Astrocyte of the cerebellum (primary cell): ENCODE measurements around the gene KCNT2.

ENCODE experiments used
- DNase-seq: peaks from one replicate; pipeline ENCODE4 v3.0.0-alpha.2; 2011; ENCODE audit warnings: low read depth
- H3K4me3 ChIP-seq: 2 replicates; pipeline ENCODE4 v1.5.1; 2011; ENCODE audit warnings: mild to moderate bottlenecking, low read depth, low read length, moderate library complexity
- CTCF ChIP-seq: IDR thresholded peaks from 2 replicates; pipeline ENCODE4 v1.5.1; 2012; ENCODE audit warnings: low read length, low read depth, moderate library complexity, mild to moderate bottlenecking; ENCODE audit errors: missing control alignments
- in situ Hi-C: cut with HindIII; loops from 2 replicates; pipeline ENCODE4 v1.10.0; 2017; ENCODE audit warnings: low sequenced_read_pairs

Gene KCNT2

GRCh38 chr1:196380316-196380715 is 227.9 kb downstream of the KCNT2 start:
- H3K4me3 ChIP-seq, result no peak overlapping the region
- TF ChIP-seq CTCF, result no peak
- in situ Hi-C loops, result no loop called here
- no peak for DNase-seq

- no peak for DNase-seq
- TF ChIP-seq CTCF, result no peak
- in situ Hi-C loops, result no loop called here
- H3K4me3 ChIP-seq, result no peak overlapping the region
Observed at GRCh38 chr1:196377811-196378210, 230.4 kb downstream of the KCNT2 start.

- DNase-seq, result no peak
- no peak for TF ChIP-seq CTCF
- in situ Hi-C loops, result no loop called here
- no peak overlapping the region for H3K4me3 ChIP-seq
Observed at GRCh38 chr1:196376630-196377328, 231.5 kb downstream of the KCNT2 start.

- DNase-seq, result no peak
- in situ Hi-C loops, result no loop called here
- H3K4me3 ChIP-seq, result no peak overlapping the region
- TF ChIP-seq CTCF, result no peak
Observed at GRCh38 chr1:196373798-196374197, 234.4 kb downstream of the KCNT2 start.

GRCh38 chr1:196372896-196373536 is 235.2 kb downstream of the KCNT2 start:
- no peak overlapping the region for H3K4me3 ChIP-seq
- in situ Hi-C loops, result no loop called here
- no peak for TF ChIP-seq CTCF
- no peak for DNase-seq

- in situ Hi-C loops, result no loop called here
- no peak for DNase-seq
- no peak overlapping the region for H3K4me3 ChIP-seq
- no peak for TF ChIP-seq CTCF
Observed at GRCh38 chr1:196367838-196368237, 240.4 kb downstream of the KCNT2 start.
